Ectodermal cell (in vitro differentiated cells): ENCODE data around the gene UBE2QL1. TPM values are rescaled to one million over a fixed set of nuclear protein-coding genes. Genes with fewer than 3 reads are reported as not detected.

ENCODE experiments used
- H3K27ac ChIP-seq: 2 replicates; pipeline ENCODE4 v1.7.0; 2013; ENCODE audit warnings: mild to moderate bottlenecking, low read depth, low read length; ENCODE audit not compliant: insufficient read depth, poor library complexity, severe bottlenecking
- H3K27me3 ChIP-seq: 2 replicates; pipeline ENCODE4 v1.7.0; 2013; ENCODE audit warnings: mild to moderate bottlenecking, low read length; ENCODE audit not compliant: insufficient read depth, control insufficient read depth, poor library complexity, severe bottlenecking
- H3K36me3 ChIP-seq: one replicate; pipeline ENCODE4 v1.7.0; 2013; ENCODE audit warnings: low read length; ENCODE audit not compliant: control insufficient read depth, insufficient read depth
- H3K4me1 ChIP-seq: one replicate; pipeline ENCODE4 v1.7.0; 2013; ENCODE audit warnings: low read length; ENCODE audit not compliant: control insufficient read depth, insufficient read depth
- H3K4me3 ChIP-seq: 2 replicates; pipeline ENCODE4 v1.7.0; 2013; ENCODE audit warnings: low read depth, low read length, control low read depth; ENCODE audit not compliant: insufficient read depth
- H3K9me3 ChIP-seq: 2 replicates; pipeline ENCODE4 v1.7.0; 2013; ENCODE audit warnings: mild to moderate bottlenecking, low read length, moderate library complexity; ENCODE audit not compliant: control insufficient read depth
- WGBS, 2 experiments: methylation state at CpG; one replicate each; pipeline ENCODE4 v1.1.7; 2013; ENCODE audit warnings: missing lambda C conversion rate in 2 of 2; 5-methylcytosine and 5-hydroxymethylcytosine counted together
- polyA plus RNA-seq, 4 experiments: library from polyadenylated mRNA; stranded (reverse); fragments of 50-300 nt; gene quantifications; one replicate each; pipeline ENCODE4 v1.2.3, GENCODE V29; 2013

UBE2QL1 gene
- polyA plus RNA-seq (2013, experiment 1 of 4): 3.1 TPM
- 4.5 TPM for polyA plus RNA-seq (2013, experiment 2 of 4)
- polyA plus RNA-seq (2013, experiment 3 of 4): 3.5 TPM
- polyA plus RNA-seq (2013, experiment 4 of 4): 4.5 TPM

- Histone ChIP-seq H3K36me3 (no peaks in the 10 kb centered on the region), H3K27me3 (peaks cover 63% of the 10 kb centered on the region), H3K9me3 (no peaks in the 10 kb centered on the region), H3K27ac (no peak within 1 kb of the TSS), H3K4me3 (peak within 1 kb of the TSS; percentile 51), H3K4me1 (peaks cover 25% of the 10 kb centered on the region)
- WGBS, 2 experiments: 1% methylated on average over 103 of the region's 103 CpGs
Measured at GRCh38 chr5:6448622-6449464, at the start of gene UBE2QL1. Gene UBE2QL1 (plus strand): TSS chr5:6448859. CDS start chr5:6448894, 35 bp downstream.

GRCh38 chr5:6399980-6400910 lies 48.4 kb upstream of the UBE2QL1 start:
- H3K27me3 ChIP-seq: no peaks in the 10 kb centered on the region
- no peaks in the 10 kb centered on the region for H3K9me3 ChIP-seq
- no peak overlapping the region for H3K4me3 ChIP-seq
- no peaks in the 10 kb centered on the region for H3K4me1 ChIP-seq
- H3K36me3 ChIP-seq: no peaks in the 10 kb centered on the region
- no peak overlapping the region for H3K27ac ChIP-seq
- 88% methylated on average over 13 of the region's 13 CpGs for WGBS, 2 experiments

- H3K27me3 ChIP-seq: no peaks in the 10 kb centered on the region
- WGBS, 2 experiments: 92 to 100% methylated on average over 2 of the region's 2 CpGs
- H3K36me3 ChIP-seq: no peaks in the 10 kb centered on the region
- no peaks in the 10 kb centered on the region for H3K9me3 ChIP-seq
- H3K4me3 ChIP-seq: no peak overlapping the region
- H3K4me1 ChIP-seq: no peaks in the 10 kb centered on the region
- no peak overlapping the region for H3K27ac ChIP-seq
Measured at GRCh38 chr5:6401410-6401809, 47.2 kb upstream of the UBE2QL1 start.

- Histone ChIP-seq H3K36me3 (no peaks in the 10 kb centered on the region), H3K27ac (no peak overlapping the region), H3K9me3 (no peaks in the 10 kb centered on the region), H3K27me3 (no peaks in the 10 kb centered on the region), H3K4me3 (no peak overlapping the region), H3K4me1 (peaks cover 4% of the 10 kb centered on the region)
- whole genome bisulfite sequencing, 2 experiments: 94 to 96% methylated on average over 6 of the region's 6 CpGs
Measured at GRCh38 chr5:6402939-6403338, 45.7 kb upstream of the UBE2QL1 start.

GRCh38 chr5:6403416-6403815 lies 45.2 kb upstream of the UBE2QL1 start:
- H3K9me3 ChIP-seq: no peaks in the 10 kb centered on the region
- no peak overlapping the region for H3K27ac ChIP-seq
- H3K4me1 ChIP-seq: peaks cover 4% of the 10 kb centered on the region
- H3K36me3 ChIP-seq: no peaks in the 10 kb centered on the region
- no peaks in the 10 kb centered on the region for H3K27me3 ChIP-seq
- no peak overlapping the region for H3K4me3 ChIP-seq
- WGBS, 2 experiments: 89 to 99% methylated on average over 3 to 4 of the region's 4 CpGs

GRCh38 chr5:6404129-6404528 lies 44.5 kb upstream of the UBE2QL1 start:
- Histone ChIP-seq H3K27ac (no peak overlapping the region), H3K4me1 (peaks cover 4% of the 10 kb centered on the region), H3K4me3 (no peak overlapping the region), H3K9me3 (no peaks in the 10 kb centered on the region), H3K27me3 (no peaks in the 10 kb centered on the region), H3K36me3 (no peaks in the 10 kb centered on the region)
- 90 to 94% methylated on average over 3 to 4 of the region's 4 CpGs for WGBS, 2 experiments

GRCh38 chr5:6405591-6405990 lies 43.1 kb upstream of the UBE2QL1 start:
- H3K4me3 ChIP-seq: no peak overlapping the region
- no peaks in the 10 kb centered on the region for H3K36me3 ChIP-seq
- no peaks in the 10 kb centered on the region for H3K9me3 ChIP-seq
- no peak overlapping the region for H3K27ac ChIP-seq
- H3K27me3 ChIP-seq: no peaks in the 10 kb centered on the region
- WGBS, 2 experiments: 89 to 93% methylated on average over 4 of the region's 4 CpGs
- peaks cover 4% of the 10 kb centered on the region for H3K4me1 ChIP-seq

GRCh38 chr5:6407558-6408259 lies 41.0 kb upstream of the UBE2QL1 start:
- WGBS, 2 experiments: 88% methylated on average over 6 of the region's 6 CpGs
- H3K36me3 ChIP-seq: no peaks in the 10 kb centered on the region
- no peaks in the 10 kb centered on the region for H3K9me3 ChIP-seq
- peaks cover 4% of the 10 kb centered on the region for H3K4me1 ChIP-seq
- H3K27ac ChIP-seq: no peak overlapping the region
- H3K4me3 ChIP-seq: no peak overlapping the region
- no peaks in the 10 kb centered on the region for H3K27me3 ChIP-seq

GRCh38 chr5:6408260-6408596 lies 40.4 kb upstream of the UBE2QL1 start:
- H3K4me1 ChIP-seq: peaks cover 4% of the 10 kb centered on the region
- 93 to 94% methylated on average over 5 of the region's 5 CpGs for WGBS, 2 experiments

More at GRCh38 chr5:6408260-6408596, 40.4 kb upstream of the UBE2QL1 start:
- Histone ChIP-seq H3K4me3 (no peak overlapping the region), H3K36me3 (no peaks in the 10 kb centered on the region), H3K27me3 (no peaks in the 10 kb centered on the region), H3K27ac (no peak overlapping the region), H3K9me3 (no peaks in the 10 kb centered on the region)
